SK-N-SH (cell line): Measurements from ENCODE around the gene SPAAR.

Experiments used
- ELF1 ChIP-seq: IDR thresholded peaks from 2 replicates; pipeline ENCODE4 v1.4.0; 2012
- FOXJ3 ChIP-seq: sonication (generic); formaldehyde crosslinking; IDR thresholded peaks from 2 replicates; pipeline ENCODE4 v1.5.1; 2020; ENCODE audit warnings: mild to moderate bottlenecking, missing genetic modification reagents
- MEF2A ChIP-seq: IDR thresholded peaks from 2 replicates; pipeline ENCODE4 v1.4.0; 2012; ENCODE audit warnings: low read depth, borderline replicate concordance
- MXI1 ChIP-seq: IDR thresholded peaks from 2 replicates; pipeline ENCODE4 v1.6.1; 2012; ENCODE audit warnings: mild to moderate bottlenecking, low read depth, low read length, improper control_type of control experiment
- POLR2AphosphoS5 ChIP-seq: IDR thresholded peaks from 2 replicates; pipeline ENCODE4 v1.6.1; 2012; ENCODE audit warnings: low read depth, low read length
- YY1 ChIP-seq: IDR thresholded peaks from 2 replicates; pipeline ENCODE4 v1.4.0; 2012; ENCODE audit warnings: low read depth, mild to moderate bottlenecking
- TF ChIP-seq, protein P1 (sequence below): fragments of 200-600 bp; sonication (generic); IDR thresholded peaks from 2 replicates; pipeline ENCODE4 v1.6.1; 2017; ENCODE audit warnings: antibody characterized with exemption, mild to moderate bottlenecking, moderate library complexity
- TF ChIP-seq, protein P2 (sequence below): fragments of 150-350 bp; IDR thresholded peaks from 2 replicates; pipeline ENCODE4 v1.6.1; 2017; ENCODE audit warnings: antibody characterized with exemption, low read length, low read depth, borderline replicate concordance

DNA sequence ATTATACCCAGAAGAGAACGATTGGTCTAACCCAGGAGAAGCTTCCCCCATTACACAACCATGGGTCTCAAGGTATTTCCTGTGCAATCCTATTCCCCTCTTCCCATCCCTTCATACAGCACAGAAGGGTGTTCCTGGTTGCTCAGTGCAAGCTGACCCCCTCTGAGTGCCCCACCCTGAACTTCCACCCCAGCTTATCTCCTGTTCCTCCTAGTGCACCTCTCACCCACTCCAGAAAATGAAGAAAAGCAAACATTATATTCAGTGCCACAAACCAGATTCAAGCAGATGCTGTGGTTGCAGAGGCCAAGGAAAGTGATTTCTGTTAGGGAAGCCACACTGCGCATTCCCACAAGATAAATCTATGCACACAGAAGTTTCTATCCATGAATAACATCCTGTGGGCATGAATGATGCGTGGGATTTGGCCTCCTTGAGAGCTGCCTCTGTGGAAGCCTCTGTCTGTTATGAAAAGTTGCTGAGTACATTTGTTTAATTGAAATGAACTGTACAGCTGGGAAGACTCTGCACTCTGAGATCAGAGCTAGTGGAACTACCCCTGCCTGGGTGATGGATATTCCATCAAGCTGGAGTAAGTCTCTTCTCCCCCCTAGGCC, 50.9 kb downstream of the SPAAR start:
- TF ChIP-seq FOXJ3 (CRISPR knock-in tag) (no peak), ELF1 (no peak), MXI1 (no peak), MEF2A (no peak), YY1 (no peak), POLR2AphosphoS5 (no peak)
- TF ChIP-seq, protein P1, sequence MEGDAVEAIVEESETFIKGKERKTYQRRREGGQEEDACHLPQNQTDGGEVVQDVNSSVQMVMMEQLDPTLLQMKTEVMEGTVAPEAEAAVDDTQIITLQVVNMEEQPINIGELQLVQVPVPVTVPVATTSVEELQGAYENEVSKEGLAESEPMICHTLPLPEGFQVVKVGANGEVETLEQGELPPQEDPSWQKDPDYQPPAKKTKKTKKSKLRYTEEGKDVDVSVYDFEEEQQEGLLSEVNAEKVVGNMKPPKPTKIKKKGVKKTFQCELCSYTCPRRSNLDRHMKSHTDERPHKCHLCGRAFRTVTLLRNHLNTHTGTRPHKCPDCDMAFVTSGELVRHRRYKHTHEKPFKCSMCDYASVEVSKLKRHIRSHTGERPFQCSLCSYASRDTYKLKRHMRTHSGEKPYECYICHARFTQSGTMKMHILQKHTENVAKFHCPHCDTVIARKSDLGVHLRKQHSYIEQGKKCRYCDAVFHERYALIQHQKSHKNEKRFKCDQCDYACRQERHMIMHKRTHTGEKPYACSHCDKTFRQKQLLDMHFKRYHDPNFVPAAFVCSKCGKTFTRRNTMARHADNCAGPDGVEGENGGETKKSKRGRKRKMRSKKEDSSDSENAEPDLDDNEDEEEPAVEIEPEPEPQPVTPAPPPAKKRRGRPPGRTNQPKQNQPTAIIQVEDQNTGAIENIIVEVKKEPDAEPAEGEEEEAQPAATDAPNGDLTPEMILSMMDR = no peak
- TF ChIP-seq, protein P2, sequence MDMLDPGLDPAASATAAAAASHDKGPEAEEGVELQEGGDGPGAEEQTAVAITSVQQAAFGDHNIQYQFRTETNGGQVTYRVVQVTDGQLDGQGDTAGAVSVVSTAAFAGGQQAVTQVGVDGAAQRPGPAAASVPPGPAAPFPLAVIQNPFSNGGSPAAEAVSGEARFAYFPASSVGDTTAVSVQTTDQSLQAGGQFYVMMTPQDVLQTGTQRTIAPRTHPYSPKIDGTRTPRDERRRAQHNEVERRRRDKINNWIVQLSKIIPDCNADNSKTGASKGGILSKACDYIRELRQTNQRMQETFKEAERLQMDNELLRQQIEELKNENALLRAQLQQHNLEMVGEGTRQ = no peak
